ENCODE data around the gene HSPA9. TPM values are rescaled to one million over a fixed set of nuclear protein-coding genes. Genes with fewer than 3 reads are reported as not detected.

The HSPA9 gene
- polyA plus RNA-seq, 1 donor from 2014 or later = 280 TPM

GRCh38 chr5:138543730-138544104 lies 31.5 kb downstream of the HSPA9 start:
- H3K4me2 ChIP-seq (ENCODE audit: low read length) = peak overlapping the region; percentile 96
- no peaks in the 10 kb centered on the region for H3K9me3 ChIP-seq (ENCODE audit: low read length)
- no peak for TF ChIP-seq MXI1 (conservative IDR thresholded peaks at IDR 0.05; ENCODE audit: poor library complexity, severe bottlenecking)
- TF ChIP-seq RAD21 (conservative IDR thresholded peaks at IDR 0.05) = peak; percentile 34
- TF ChIP-seq SMC3 (conservative IDR thresholded peaks at IDR 0.05; ENCODE audit: poor library complexity) = peak; percentile 34
- peak; percentile 84 for TF ChIP-seq TAF1 (IDR thresholded peaks at IDR 0.05; ENCODE audit: low read depth)
- TF ChIP-seq REST (IDR thresholded peaks at IDR 0.05; ENCODE audit: borderline replicate concordance) = peak; percentile 0
- no peak for TF ChIP-seq POLR2AphosphoS5 (IDR thresholded peaks at IDR 0.05)
- TF ChIP-seq CTCF (IDR thresholded peaks at IDR 0.05; ENCODE audit: poor library complexity, severe bottlenecking) = no peak
- TF ChIP-seq EZH2 (IDR thresholded peaks at IDR 0.05; ENCODE audit: borderline replicate concordance, insufficient read depth, low read length, poor library complexity, severe bottlenecking) = no peak
- TF ChIP-seq EP300 (conservative IDR thresholded peaks at IDR 0.05; ENCODE audit: poor library complexity, severe bottlenecking) = no peak
- H2AFZ ChIP-seq (ENCODE audit: low read depth, low read length) = peak overlapping the region; percentile 89
- H3K9me2 ChIP-seq (ENCODE audit: insufficient read depth, low read length) = no peaks in the 10 kb centered on the region
- no peaks in the 10 kb centered on the region for H4K20me1 ChIP-seq (ENCODE audit: insufficient read depth)
- H3F3A ChIP-seq (ENCODE audit: insufficient read depth, low read length, poor library complexity, severe bottlenecking) = no peaks in the 10 kb centered on the region
- peak overlapping the region; percentile 87 for H3K4me3 ChIP-seq (ENCODE audit: low read length)
- H3K79me2 ChIP-seq (replicated peaks; ENCODE audit: insufficient read depth, low read length) = peaks cover 65% of the 10 kb centered on the region
- H3K27ac ChIP-seq (ENCODE audit: low read length) = peak overlapping the region; percentile 97
- H3K27me3 ChIP-seq (ENCODE audit: insufficient read depth, low read depth, low read length) = no peaks in the 10 kb centered on the region
- H3K9ac ChIP-seq (ENCODE audit: low read length) = peak overlapping the region; percentile 97
- H3K36me3 ChIP-seq (ENCODE audit: insufficient read depth, low read length) = no peaks in the 10 kb centered on the region

- Histone ChIP-seq H3K27me3 (ENCODE audit: insufficient read depth, low read depth, low read length) (no peaks in the 10 kb centered on the region), H2AFZ (ENCODE audit: low read depth, low read length) (peak within 1 kb of the TSS; percentile 89), H3K4me3 (ENCODE audit: low read length) (peak within 1 kb of the TSS; percentile 87), H3K9me2 (ENCODE audit: insufficient read depth, low read length) (no peaks in the 10 kb centered on the region), H3K27ac (ENCODE audit: low read length) (peak within 1 kb of the TSS; percentile 97), H3K9ac (ENCODE audit: low read length) (peak within 1 kb of the TSS; percentile 97), H3K4me2 (ENCODE audit: low read length) (peak within 1 kb of the TSS; percentile 96), H4K20me1 (ENCODE audit: insufficient read depth) (no peaks in the 10 kb centered on the region), H3K79me2 (replicated peaks; ENCODE audit: insufficient read depth, low read length) (peaks cover 70% of the 10 kb centered on the region), H3K36me3 (ENCODE audit: insufficient read depth, low read length) (no peaks in the 10 kb centered on the region), H3K9me3 (ENCODE audit: low read length) (no peaks in the 10 kb centered on the region), H3F3A (ENCODE audit: insufficient read depth, low read length, poor library complexity, severe bottlenecking) (no peaks in the 10 kb centered on the region)
- TF ChIP-seq SMC3 (conservative IDR thresholded peaks at IDR 0.05; ENCODE audit: poor library complexity) = peak; percentile 29
- no peak for TF ChIP-seq TAF1 (IDR thresholded peaks at IDR 0.05; ENCODE audit: low read depth)
- peak; percentile 95 for TF ChIP-seq POLR2AphosphoS5 (IDR thresholded peaks at IDR 0.05)
- TF ChIP-seq RAD21 (conservative IDR thresholded peaks at IDR 0.05) = no peak
- no peak for TF ChIP-seq EZH2 (IDR thresholded peaks at IDR 0.05; ENCODE audit: borderline replicate concordance, insufficient read depth, low read length, poor library complexity, severe bottlenecking)
- peak; percentile 85 for TF ChIP-seq REST (IDR thresholded peaks at IDR 0.05; ENCODE audit: borderline replicate concordance)
- peak; percentile 65 for TF ChIP-seq EP300 (conservative IDR thresholded peaks at IDR 0.05; ENCODE audit: poor library complexity, severe bottlenecking)
- TF ChIP-seq CTCF (IDR thresholded peaks at IDR 0.05; ENCODE audit: poor library complexity, severe bottlenecking) = no peak
- peak; percentile 88 for TF ChIP-seq MXI1 (conservative IDR thresholded peaks at IDR 0.05; ENCODE audit: poor library complexity, severe bottlenecking)
These were observed 32.1 kb downstream of the HSPA9 start, which contains the start of gene ETF1 for GRCh38 chr5:138542956-138543729. ETF1 (minus strand) TSS chr5:138543236; CDS start chr5:138542918, 318 bp downstream.

All from neural cell (in vitro differentiated cells).